ENCODE measurements around the gene NACC1.

GRCh38 chr19:13090511-13091231, 27.4 kb upstream of the NACC1 start:
- TF ChIP-seq CTCF (IDR thresholded peaks at IDR 0.05; ENCODE audit: control extremely low read depth in 1 of 3, insufficient read depth in 1 of 3, low read depth in 1 of 3, low read length in 3 of 3) (no peak), SIX5 (IDR thresholded peaks at IDR 0.05; ENCODE audit: low read depth, low read length) (no peak), POLR2A (IDR thresholded peaks at IDR 0.05; ENCODE audit: control extremely low read depth in 1 of 2, low read depth in 2 of 2, low read length in 2 of 2) (no peak), EGR1 (IDR thresholded peaks at IDR 0.05; ENCODE audit: borderline replicate concordance, low read depth, low read length) (no peak), CREB1 (IDR thresholded peaks at IDR 0.05) (no peak), POLR2AphosphoS5 (IDR thresholded peaks at IDR 0.05; ENCODE audit: low read depth, low read length) (no peak), YY1 (IDR thresholded peaks at IDR 0.05; ENCODE audit: low read depth, low read length) (no peak), TBP (IDR thresholded peaks at IDR 0.05; ENCODE audit: low read depth, low read length) (no peak), NRF1 (IDR thresholded peaks at IDR 0.05; ENCODE audit: low read depth, low read length) (no peak), SP1 (IDR thresholded peaks at IDR 0.05; ENCODE audit: low read depth, low read length) (no peak), SUZ12 (IDR thresholded peaks at IDR 0.05; ENCODE audit: low read length) (no peak), TAF1 (IDR thresholded peaks at IDR 0.05; ENCODE audit: low read depth, low read length) (no peak)
- TF ChIP-seq, protein P1, sequence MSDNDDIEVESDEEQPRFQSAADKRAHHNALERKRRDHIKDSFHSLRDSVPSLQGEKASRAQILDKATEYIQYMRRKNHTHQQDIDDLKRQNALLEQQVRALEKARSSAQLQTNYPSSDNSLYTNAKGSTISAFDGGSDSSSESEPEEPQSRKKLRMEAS (IDR thresholded peaks at IDR 0.05): no peak

Measured in H1 (cell line).